ENCODE measurements around the gene GPRC5C. TPM values are rescaled to one million over a fixed set of nuclear protein-coding genes. Genes with fewer than 3 reads are reported as not detected.

GPRC5C gene
- total RNA-seq, 2 donors from 2014 or later, result 57.0 to 73.4 TPM

- Mint-ChIP-seq H3K27me3 (ENCODE audit: insufficient read depth) (peaks cover 23% of the 10 kb centered on the region), H3K4me3 (no peak overlapping the region), H3K9me3 (peaks cover 7% of the 10 kb centered on the region), H3K4me1 (peaks cover 13% of the 10 kb centered on the region), H3K27ac (no peak overlapping the region), H3K36me3 (ENCODE audit: low read depth) (no peaks in the 10 kb centered on the region)
- H3K4me1 ChIP-seq (ENCODE audit: control insufficient read depth, insufficient read depth, low read length), result peaks cover 7% of the 10 kb centered on the region
- no peak overlapping the region for H3K9ac ChIP-seq (ENCODE audit: extremely low read depth, low read length, poor library complexity, severe bottlenecking)
- peaks cover 6% of the 10 kb centered on the region for H3K27me3 ChIP-seq (ENCODE audit: control insufficient read depth, insufficient read depth, low read length, poor library complexity, severe bottlenecking)
- 85 to 93% methylated on average over 4 to 5 of the region's 5 CpGs for WGBS, 2 experiments (ENCODE audit: insufficient coverage in 1 of 2, insufficient read length in 1 of 2)
- no peak for TF ChIP-seq CTCF (conservative IDR thresholded peaks at IDR 0.05)
- H3K9me3 ChIP-seq (ENCODE audit: control insufficient read depth, low read length), result no peaks in the 10 kb centered on the region
- DNase-seq, result no peak
- H3K36me3 ChIP-seq (ENCODE audit: control insufficient read depth, insufficient read depth, low read length), result no peaks in the 10 kb centered on the region
- H3K27ac ChIP-seq (ENCODE audit: low read depth, low read length), result no peak overlapping the region
- H3K4me3 ChIP-seq (ENCODE audit: low read length), result no peak overlapping the region
These were observed 24.5 kb upstream of the GPRC5C start for GRCh38 chr17:74407384-74407783.

GRCh38 chr17:74408262-74408661 is 23.6 kb upstream of the GPRC5C start:
- H3K27me3 Mint-ChIP-seq (ENCODE audit: insufficient read depth), result peaks cover 32% of the 10 kb centered on the region
- Histone ChIP-seq H3K9me3 (ENCODE audit: control insufficient read depth, low read length) (no peaks in the 10 kb centered on the region), H3K36me3 (ENCODE audit: control insufficient read depth, insufficient read depth, low read length) (no peaks in the 10 kb centered on the region), H3K9ac (ENCODE audit: extremely low read depth, low read length, poor library complexity, severe bottlenecking) (no peak overlapping the region), H3K4me3 (ENCODE audit: low read length) (no peak overlapping the region), H3K27ac (ENCODE audit: low read depth, low read length) (no peak overlapping the region), H3K4me1 (ENCODE audit: control insufficient read depth, insufficient read depth, low read length) (peaks cover 7% of the 10 kb centered on the region), H3K27me3 (ENCODE audit: control insufficient read depth, insufficient read depth, low read length, poor library complexity, severe bottlenecking) (peaks cover 15% of the 10 kb centered on the region)
- H3K9me3 Mint-ChIP-seq, result peaks cover 7% of the 10 kb centered on the region
- peak; percentile 41 for TF ChIP-seq CTCF (conservative IDR thresholded peaks at IDR 0.05)
- H3K36me3 Mint-ChIP-seq (ENCODE audit: low read depth), result no peaks in the 10 kb centered on the region
- 60 to 80% methylated on average over 1 to 3 of the region's 3 CpGs for WGBS, 2 experiments (ENCODE audit: insufficient coverage in 1 of 2, insufficient read length in 1 of 2)
- H3K27ac Mint-ChIP-seq, result no peak overlapping the region
- no peak overlapping the region for H3K4me3 Mint-ChIP-seq
- DNase-seq, result no peak
- H3K4me1 Mint-ChIP-seq, result peaks cover 13% of the 10 kb centered on the region

- no peak overlapping the region for H3K4me3 Mint-ChIP-seq
These were observed 23.1 kb upstream of the GPRC5C start for GRCh38 chr17:74408815-74409214.

More at GRCh38 chr17:74408815-74409214, 23.1 kb upstream of the GPRC5C start:
- H3K36me3 ChIP-seq (ENCODE audit: control insufficient read depth, insufficient read depth, low read length), result no peaks in the 10 kb centered on the region
- H3K36me3 Mint-ChIP-seq (ENCODE audit: low read depth), result no peaks in the 10 kb centered on the region
- no peaks in the 10 kb centered on the region for H3K9me3 ChIP-seq (ENCODE audit: control insufficient read depth, low read length)
- H3K27me3 ChIP-seq (ENCODE audit: control insufficient read depth, insufficient read depth, low read length, poor library complexity, severe bottlenecking), result peaks cover 19% of the 10 kb centered on the region
- TF ChIP-seq CTCF (conservative IDR thresholded peaks at IDR 0.05), result no peak
- peaks cover 7% of the 10 kb centered on the region for H3K9me3 Mint-ChIP-seq
- peaks cover 7% of the 10 kb centered on the region for H3K4me1 ChIP-seq (ENCODE audit: control insufficient read depth, insufficient read depth, low read length)
- no peak overlapping the region for H3K27ac ChIP-seq (ENCODE audit: low read depth, low read length)
- no peak for DNase-seq
- no peak overlapping the region for H3K4me3 ChIP-seq (ENCODE audit: low read length)
- no peak overlapping the region for H3K9ac ChIP-seq (ENCODE audit: extremely low read depth, low read length, poor library complexity, severe bottlenecking)
- 95 to 100% methylated on average over 1 to 3 of the region's 4 CpGs for WGBS, 2 experiments (ENCODE audit: insufficient coverage in 1 of 2, insufficient read length in 1 of 2)
- H3K27me3 Mint-ChIP-seq (ENCODE audit: insufficient read depth), result peaks cover 33% of the 10 kb centered on the region
- H3K27ac Mint-ChIP-seq, result no peak overlapping the region
- H3K4me1 Mint-ChIP-seq, result peaks cover 8% of the 10 kb centered on the region
